ENCODE measurements around the gene C2CD4C. TPM values are rescaled to one million over a fixed set of nuclear protein-coding genes. Genes with fewer than 3 reads are reported as not detected.

C2CD4C gene
- total and polyA plus RNA-seq, 10 of the 15 experiments (the other 5 are each of a cell fraction or from before 2014, with no cell fraction given), result not detected

GRCh38 chr19:443005-443404, 34.1 kb upstream of the C2CD4C start:
- no peak overlapping the region for H2AFZ ChIP-seq (ENCODE audit: control insufficient read depth, low read depth, low read length)
- ChIA-PET RAD21 (ENCODE audit: unreplicated experiment) (no interaction called here), POLR2A (no interaction called here), SMC1A (ENCODE audit: uncharacterized antibody, unreplicated experiment) (no interaction called here), CTCF (no interaction called here)
- H3K27me3 ChIP-seq (replicated peaks in 1 of 2; ENCODE audit: control insufficient read depth in 2 of 2, insufficient read depth in 2 of 2, low read length in 1 of 2), result no peaks in the 10 kb centered on the region
- no peaks in the 10 kb centered on the region for H4K20me1 ChIP-seq (ENCODE audit: control insufficient read depth, insufficient read depth)
- H3K4me2 ChIP-seq (ENCODE audit: control insufficient read depth, insufficient read depth), result no peak overlapping the region
- DNase-seq (ENCODE audit: low read depth, low spot score) (no peak), FAIRE-seq (no peak), ATAC-seq (no peak)
- no peak overlapping the region for H3K4me3 ChIP-seq
- no peaks in the 10 kb centered on the region for H3K79me2 ChIP-seq (ENCODE audit: control insufficient read depth, insufficient read depth, low read length)
- 0% methylated on average over 1 of the region's 2 CpGs for WGBS (ENCODE audit: insufficient coverage, insufficient replicate concordance, low lambda C conversion rate, missing lambda C conversion rate)
- no peaks in the 10 kb centered on the region for H3K36me3 ChIP-seq (ENCODE audit: control insufficient read depth in 2 of 2, insufficient read depth in 2 of 2, low read length in 1 of 2)
- no peaks in the 10 kb centered on the region; the same call in 2 of the 3 replicates for H3K9me3 ChIP-seq (replicated peaks; ENCODE audit: control insufficient read depth, insufficient read depth, low read length)
- intact Hi-C loops (cut with micrococcal nuclease; ENCODE audit: unreplicated experiment), result no loop called here
- BruUV-seq (replicated peaks), result no TSS peak
- in situ Hi-C loops (cut with MboI), result no loop called here
- TF ChIP-seq TBL1XR1 (IDR thresholded peaks at IDR 0.05; ENCODE audit: low read depth, low read length) (no peak), POLR2A (IDR thresholded peaks at IDR 0.05; ENCODE audit: low read depth, low read length) (no peak), MYC (IDR thresholded peaks at IDR 0.05; ENCODE audit: insufficient read depth, insufficient read length, insufficient replicate concordance, low read length, severe bottlenecking) (no peak), PBX3 (IDR thresholded peaks at IDR 0.05; ENCODE audit: insufficient replicate concordance, low read depth, low read length) (no peak), SREBF1 (IDR thresholded peaks at IDR 0.05; ENCODE audit: low read length) (no peak), ZZZ3 (IDR thresholded peaks at IDR 0.05; ENCODE audit: control insufficient read depth, insufficient read length, low read depth) (no peak)
- H3K27ac ChIP-seq (ENCODE audit: control insufficient read depth, insufficient read depth), result no peak overlapping the region
- no peaks in the 10 kb centered on the region for H3K4me1 ChIP-seq (ENCODE audit: control insufficient read depth, insufficient read depth, low read length)
- no peak overlapping the region for H3K9ac ChIP-seq (ENCODE audit: control insufficient read depth, insufficient read depth, low read length)

DNA sequence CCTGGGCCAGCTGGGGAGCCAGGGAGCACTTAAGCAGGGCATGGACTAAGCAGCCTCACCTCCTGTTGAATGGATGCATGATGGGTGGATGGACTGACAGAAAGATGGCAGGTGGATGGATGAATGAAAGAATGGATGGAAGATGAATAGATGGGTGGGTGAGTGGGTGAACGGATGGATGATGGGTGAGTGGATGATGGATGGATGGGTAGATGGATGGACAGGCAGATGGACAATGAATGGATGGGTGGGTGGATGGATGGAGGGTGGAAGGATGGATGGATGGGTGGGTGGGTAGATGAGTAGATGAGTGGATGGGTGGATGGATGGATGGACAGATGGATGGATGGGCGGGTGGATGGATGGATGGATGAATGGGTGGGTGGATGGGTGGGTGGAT, 33.1 kb upstream of the C2CD4C start:
- ChIA-PET RAD21 (ENCODE audit: unreplicated experiment) (no interaction called here), SMC1A (ENCODE audit: uncharacterized antibody, unreplicated experiment) (no interaction called here), CTCF (no interaction called here), POLR2A (no interaction called here)
- Histone ChIP-seq H3K9ac (ENCODE audit: control insufficient read depth, insufficient read depth, low read length) (no peak overlapping the region), H3K79me2 (ENCODE audit: control insufficient read depth, insufficient read depth, low read length) (no peaks in the 10 kb centered on the region), H3K4me3 (no peak overlapping the region), H3K36me3 (ENCODE audit: control insufficient read depth in 2 of 2, insufficient read depth in 2 of 2, low read length in 1 of 2) (no peaks in the 10 kb centered on the region), H3K27me3 (replicated peaks in 1 of 2; ENCODE audit: control insufficient read depth in 2 of 2, insufficient read depth in 2 of 2, low read length in 1 of 2) (no peaks in the 10 kb centered on the region), H3K9me3 (replicated peaks; ENCODE audit: control insufficient read depth, insufficient read depth, low read length) (peaks cover under 1% of the 10 kb centered on the region; the same call in 1 of the 3 replicates), H4K20me1 (ENCODE audit: control insufficient read depth, insufficient read depth) (no peaks in the 10 kb centered on the region), H3K27ac (ENCODE audit: control insufficient read depth, insufficient read depth) (no peak overlapping the region), H3K4me1 (ENCODE audit: control insufficient read depth, insufficient read depth, low read length) (no peaks in the 10 kb centered on the region), H3K4me2 (ENCODE audit: control insufficient read depth, insufficient read depth) (no peak overlapping the region), H2AFZ (ENCODE audit: control insufficient read depth, low read depth, low read length) (no peak overlapping the region)
- no TSS peak for BruUV-seq (replicated peaks)
- 23% methylated on average over 2 of the region's 2 CpGs for WGBS (ENCODE audit: insufficient coverage, insufficient replicate concordance, low lambda C conversion rate, missing lambda C conversion rate)
- no peak for ATAC-seq
- DNase-seq (ENCODE audit: low read depth, low spot score), result no peak
- FAIRE-seq, result no peak
- TF ChIP-seq SRF (IDR thresholded peaks at IDR 0.05; ENCODE audit: low read depth in 2 of 2, low read length in 2 of 2), result no peak
- no peak for TF ChIP-seq ELK1 (IDR thresholded peaks at IDR 0.05; ENCODE audit: low read depth, low read length)
- TF ChIP-seq CBFB (IDR thresholded peaks at IDR 0.05; ENCODE audit: low read depth), result no peak
- TF ChIP-seq HCFC1 (IDR thresholded peaks at IDR 0.05; ENCODE audit: low read length), result no peak
- intact Hi-C loops (cut with micrococcal nuclease; ENCODE audit: unreplicated experiment), result no loop called here
- in situ Hi-C loops (cut with MboI), result no loop called here
